Activated CD4-positive, alpha-beta T cell treated with anti-CD3 and anti-CD28 coated beads, Interleukin-2, amount 50 U/mL, for 16 hours (primary cell): ENCODE data around the gene HASPIN.
"Not testable (repeated sequence)": the region's sequence is repeated elsewhere in the genome, so short reads cannot be mapped to it uniquely, and the experiment has no call there.

Source experiments
- DNase-seq: peaks from one replicate; pipeline ENCODE4 v3.0.0-alpha.2; 2020

HASPIN gene

GRCh38 chr17:3697103-3697476 is 26.6 kb upstream of the HASPIN start:
- DNase-seq: no peak

- no peak for DNase-seq
These were observed 25.6 kb upstream of the HASPIN start for GRCh38 chr17:3698139-3698538.

- DNase-seq: no peak
These were observed 23.8 kb upstream of the HASPIN start for GRCh38 chr17:3699951-3700350.

- not testable (repeated sequence) for DNase-seq
These were observed 21.6 kb upstream of the HASPIN start for GRCh38 chr17:3702041-3702539.

GRCh38 chr17:3704931-3705717 is 18.6 kb upstream of the HASPIN start:
- no peak for DNase-seq

GRCh38 chr17:3705718-3705984 is 18.1 kb upstream of the HASPIN start:
- not testable (repeated sequence) for DNase-seq

- DNase-seq: no peak
These were observed 15.3 kb upstream of the HASPIN start for GRCh38 chr17:3708366-3708765.

GRCh38 chr17:3710951-3711383 is 12.7 kb upstream of the HASPIN start:
- DNase-seq: peak; percentile 98

- DNase-seq: peak; percentile 77
These were observed 10.8 kb upstream of the HASPIN start for GRCh38 chr17:3712811-3713463.

- no peak for DNase-seq
These were observed 8.4 kb upstream of the HASPIN start for GRCh38 chr17:3715296-3715695.

GRCh38 chr17:3718201-3718600 is 5.5 kb upstream of the HASPIN start:
- DNase-seq: no peak

GRCh38 chr17:3719265-3719664 is 4.4 kb upstream of the HASPIN start:
- DNase-seq: no peak

- DNase-seq: no peak
These were observed 987 bp upstream of the HASPIN start for GRCh38 chr17:3722716-3723115.

- DNase-seq: no peak
These were observed 531 bp upstream of the HASPIN start for GRCh38 chr17:3723188-3723555.

GRCh38 chr17:3724378-3725077 is 825 bp downstream of the HASPIN start:
- no peak for DNase-seq

GRCh38 chr17:3727041-3727440 is 3.3 kb downstream of the HASPIN start:
- no peak for DNase-seq

GRCh38 chr17:3728099-3728498 is 4.4 kb downstream of the HASPIN start:
- DNase-seq: not testable (repeated sequence)

- DNase-seq: no peak
These were observed 6.2 kb downstream of the HASPIN start for GRCh38 chr17:3729881-3730280.

GRCh38 chr17:3730881-3731429 is 7.3 kb downstream of the HASPIN start:
- no peak for DNase-seq

GRCh38 chr17:3732210-3732621 is 8.5 kb downstream of the HASPIN start:
- no peak for DNase-seq

- not testable (repeated sequence) for DNase-seq
These were observed 11.2 kb downstream of the HASPIN start for GRCh38 chr17:3734911-3735276.

- no peak for DNase-seq
These were observed 11.8 kb downstream of the HASPIN start for GRCh38 chr17:3735515-3735914.

GRCh38 chr17:3738562-3739295 is 15.0 kb downstream of the HASPIN start:
- peak; percentile 79 for DNase-seq
